Heart right ventricle (tissue), 16 donors: ENCODE results near the gene DDX4. TPM values are rescaled to one million over a fixed set of nuclear protein-coding genes. Genes with fewer than 3 reads are reported as not detected.
A peak's percentile ranks its signal among the peaks of the same experiment; 100 is the strongest.

Experiments used
- ATAC-seq, 8 donors: fragments of 200-7000 bp; cut with Tn5 transposase; one replicate each; pipeline ENCODE4 v1.9.1; 2020; ENCODE audit warnings: mild to moderate bottlenecking in 8 of 8, moderate library complexity in 8 of 8, moderate number of reproducible peaks in 1 of 8
- DNase-seq, 2 donors: peaks; one replicate each; pipeline ENCODE4 v3.0.0-alpha.2; 2020
- H3K27ac ChIP-seq, 10 donors: fragments of 200-600 bp; sonication (generic) in 2 of 10; one replicate each; pipeline versions ENCODE4 v1.5.0 to v1.8.0; 2020 to 2022; ENCODE audit warnings: mild to moderate bottlenecking in 3 of 10
- H3K27me3 ChIP-seq, 7 donors: fragments of 200-600 bp; one replicate each; pipeline ENCODE4 v1.8.0; 2021 to 2022; ENCODE audit warnings: mild to moderate bottlenecking in 2 of 7
- H3K36me3 ChIP-seq, 9 donors: fragments of 200-600 bp; sonication (generic) in 1 of 9; one replicate each; pipeline versions ENCODE4 v1.5.0 to v1.8.0; 2020 to 2022; ENCODE audit warnings: mild to moderate bottlenecking in 2 of 9
- H3K4me1 ChIP-seq, 9 donors: fragments of 200-600 bp; sonication (generic) in 1 of 9; one replicate each; pipeline versions ENCODE4 v1.5.0 to v1.8.0; 2020 to 2022; ENCODE audit warnings: mild to moderate bottlenecking in 4 of 9
- H3K4me3 ChIP-seq, 10 donors: fragments of 200-600 bp; sonication (generic) in 2 of 10; one replicate each; pipeline versions ENCODE4 v1.5.0 to v1.8.0; 2020 to 2022; ENCODE audit warnings: mild to moderate bottlenecking in 7 of 10, moderate library complexity in 2 of 10
- H3K9me3 ChIP-seq, 11 donors: fragments of 200-600 bp in 10 of 11; sonication (generic) in 2 of 11; one replicate each; pipeline versions ENCODE4 v1.5.0 to v1.8.0; 2013 to 2022; ENCODE audit warnings: mild to moderate bottlenecking in 2 of 11, control low read depth in 1 of 11, moderate library complexity in 1 of 11
- CTCF ChIP-seq, 9 donors: fragments of 200-600 bp; sonication (generic) in 2 of 9; IDR thresholded peaks; one replicate each; pipeline versions ENCODE4 v1.5.0 to v1.8.0; 2021 to 2022; ENCODE audit warnings: antibody characterized with exemption in 9 of 9, mild to moderate bottlenecking in 5 of 9, moderate library complexity in 1 of 9
- WGBS, 2 donors: extraction: QIAGEN DNeasy Blood & Tissue Kit; methylation state at CpG; one replicate each; pipeline ENCODE4 v1.1.7; 2013; ENCODE audit warnings: inconsistent platforms in 1 of 2; 5-methylcytosine and 5-hydroxymethylcytosine counted together
- intact Hi-C, 10 donors: fragments of 100-400 bp; cut with DNase I; formaldehyde crosslinking; loops; one replicate each; pipeline versions ENCODE4 v1.11.1 to v1.14.2; 2022
- long read RNA-seq, 3 donors: library from polyadenylated mRNA; unstranded; transcript quantifications; one replicate each; pipeline ENCODE4 v2.0.0, GENCODE V29; 2020 to 2021
- polyA plus RNA-seq, 2 donors: library from polyadenylated mRNA; stranded (reverse); fragments of 200-250 nt; gene quantifications; one replicate each; pipeline ENCODE4 v1.2.3, GENCODE V29; 2013
- total RNA-seq, 10 donors: library from RNA; stranded (reverse); fragmentation: NEBNext Ultra II Directional in 3 of 10; extraction: Animal tissue kit (Norgen Biotek cat#: 25700) in 3 of 10; gene quantifications; one replicate each; pipeline versions ENCODE4 v1.2.1 to v1.2.4, GENCODE V29; 2021 to 2023
- donor health status: Arrhythmogenic right ventricular cardiomyopathy.
- donor health status: ischemic (EF 13 %, LVEDD 7.1; RV severe dilation, severe dysfunction).
- donor health status: healthy with polysubstance abuse.
- donor health status: DM: no; HTN: yes; CAD: no.
- donor health status: DM: no; HTN: no; CAD: no.
- donor health status: ischemic (EF 25% LVEDD 6.9; RV normal size, moderate dysfunction).
- donor health status: ischemic (EF 25% LVEDD 5.7; RV mildly dilated, moderate dysfunction).
- donor health status: healthy.
- donor health status: DM: yes; HTN: yes; CAD: no.
- donor health status: Ischemic cardiomyopathy.
- donor health status: ischemic (EF 35%, LVEDD 5.7; RV mildly dilated, moderate dysfunction).
- donor health status: nonischemic (EF 11% LVEDD 7.7; RV severe dilation, severe dysfunction).
- donor health status: DM: yes; HTN: yes; CAD: no.
- donor health status: PGD.
- donor health status: ischemic (EF 29% LVEDD 5.4; RV normal size, mild dysfunction).
- donor health status: nonischemic (EF 23%, LVEDD 6.1; RV moderate dilation, normal function).

DDX4 gene
- total RNA-seq, result not detected
- not detected for polyA plus RNA-seq
- long read RNA-seq, donor 1, result 0 reads
- long read RNA-seq, donor 2, partial matches to known transcripts, result 0 of 1 reads
- long read RNA-seq, donor 2, other reads (novel, unspliced or antisense), result 1 of 1 reads
- long read RNA-seq, donor 3, result 0 reads

GRCh38 chr5:55737793-55738192, at the start of gene DDX4:
Gene DDX4, plus strand, starts transcription at chr5:55738061. Its CDS starts 903 bp downstream, at chr5:55738964.
- Histone ChIP-seq H3K27me3 (no peaks in the 10 kb centered on the region), H3K4me3 (no peak within 1 kb of the TSS), H3K9me3 (no peaks in the 10 kb centered on the region), H3K36me3 (no peaks in the 10 kb centered on the region), H3K27ac (no peak within 1 kb of the TSS), H3K4me1 (no peaks in the 10 kb centered on the region)
- 95 to 96% methylated on average over 31 of the region's 31 CpGs for WGBS, 2 donors
- no peak for TF ChIP-seq CTCF (IDR thresholded peaks at IDR 0.05)
- ATAC-seq (no peak), DNase-seq (no peak)
- intact Hi-C loops, result no loop called here

DNA sequence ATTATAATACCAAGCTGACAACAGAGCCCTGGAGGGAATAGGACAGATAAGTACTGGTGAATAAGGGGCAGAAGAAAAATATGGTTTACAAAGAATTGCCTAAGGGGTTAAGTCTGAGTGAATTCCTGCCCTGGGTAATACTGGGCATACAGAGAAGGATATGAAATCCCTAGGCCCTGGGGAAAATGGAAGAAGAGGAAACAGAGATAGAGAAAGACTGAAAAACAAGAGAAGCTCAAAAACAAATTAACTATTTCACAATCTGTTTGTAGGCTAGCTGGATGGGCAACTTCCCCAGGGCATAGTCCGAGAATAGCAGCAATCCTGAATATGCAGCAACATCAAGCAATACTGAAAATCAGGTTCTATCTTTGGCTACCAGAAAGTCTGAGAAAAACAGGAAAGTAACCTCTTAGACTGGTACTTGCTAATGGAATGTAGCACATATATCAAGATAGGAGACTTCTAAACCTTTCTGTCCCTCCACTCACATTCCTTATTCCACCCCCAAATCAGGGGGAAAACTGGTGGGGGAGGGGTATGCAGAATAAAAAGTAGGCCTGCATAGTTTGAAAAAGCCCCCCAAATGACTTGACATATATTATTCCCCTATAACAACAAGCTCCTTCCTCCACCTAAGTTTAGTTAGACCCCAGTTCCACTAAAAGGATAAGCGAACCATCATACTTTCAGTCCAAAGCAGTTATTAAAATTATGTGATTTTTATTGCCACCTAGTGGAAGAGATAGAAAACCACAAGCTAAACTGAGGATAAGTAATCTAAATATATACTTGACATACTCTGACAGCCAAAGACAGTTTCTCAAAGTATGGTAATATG, 46.4 kb upstream of the DDX4 start:
- Histone ChIP-seq H3K4me3 (peak overlapping the region in 3 of 10 donors; percentile 11 to 19 (median 19)), H3K27me3 (no peaks in the 10 kb centered on the region), H3K9me3 (no peaks in the 10 kb centered on the region), H3K4me1 (peaks cover 6 to 34% (median 21%) of the 10 kb centered on the region in 9 donors), H3K27ac (peak overlapping the region in 6 of 10 donors; percentile 5 to 52 (median 30)), H3K36me3 (peaks cover 0 to 16% (median 0%) of the 10 kb centered on the region in 9 donors)
- TF ChIP-seq CTCF (IDR thresholded peaks at IDR 0.05), result peak; percentile 42 to 83 (median 72)
- intact Hi-C loops, result loop anchor here (1.0 to 10.0 kb wide), 13 partner anchors 89 to 517 kb away; partner anchors contain the start of genes PLPP1 (in 3 of the 10) and CDC20B (in 1 of the 10)
- DNase-seq (no peak), ATAC-seq (peak; percentile 65 to 86 (median 73))
- 22 to 37% methylated on average over 2 of the region's 2 CpGs for WGBS, 2 donors

- intact Hi-C loops, result loop anchor here (1.0 to 10.0 kb wide), 12 partner anchors 90 to 517 kb away; partner anchors contain the start of genes PLPP1 (in 3 of the 10) and CDC20B (in 1 of the 10)
- Histone ChIP-seq H3K27ac (no peak overlapping the region), H3K4me1 (peaks cover 6 to 34% (median 21%) of the 10 kb centered on the region in 9 donors), H3K9me3 (no peaks in the 10 kb centered on the region), H3K36me3 (peaks cover 0 to 17% (median 0%) of the 10 kb centered on the region in 9 donors), H3K27me3 (no peaks in the 10 kb centered on the region), H3K4me3 (no peak overlapping the region)
- ATAC-seq (no peak), DNase-seq (no peak)
- TF ChIP-seq CTCF (IDR thresholded peaks at IDR 0.05), result peak in 3 of 9 donors; percentile 1 to 6 (median 4)
- WGBS, 2 donors, result 80 to 87% methylated on average over 2 of the region's 2 CpGs
These were observed 45.8 kb upstream of the DDX4 start for GRCh38 chr5:55692106-55692417.

GRCh38 chr5:55692509-55692908, 45.4 kb upstream of the DDX4 start:
- 74% methylated on average over 1 of the region's 1 CpG for WGBS, 2 donors
- ATAC-seq (no peak), DNase-seq (no peak)
- intact Hi-C loops, result loop anchor here (1.0 to 10.0 kb wide), 12 partner anchors 90 to 518 kb away; partner anchors contain the start of genes PLPP1 (in 3 of the 10) and CDC20B (in 1 of the 10)
- no peak overlapping the region for H3K4me3 ChIP-seq
- H3K27me3 ChIP-seq, result no peaks in the 10 kb centered on the region
- peaks cover 0 to 21% (median 0%) of the 10 kb centered on the region in 9 donors for H3K36me3 ChIP-seq
- peaks cover 6 to 34% (median 21%) of the 10 kb centered on the region in 9 donors for H3K4me1 ChIP-seq
- no peaks in the 10 kb centered on the region for H3K9me3 ChIP-seq
- TF ChIP-seq CTCF (IDR thresholded peaks at IDR 0.05), result no peak
- H3K27ac ChIP-seq, result no peak overlapping the region
